ENCODE results near the gene RBM6.

DNA sequence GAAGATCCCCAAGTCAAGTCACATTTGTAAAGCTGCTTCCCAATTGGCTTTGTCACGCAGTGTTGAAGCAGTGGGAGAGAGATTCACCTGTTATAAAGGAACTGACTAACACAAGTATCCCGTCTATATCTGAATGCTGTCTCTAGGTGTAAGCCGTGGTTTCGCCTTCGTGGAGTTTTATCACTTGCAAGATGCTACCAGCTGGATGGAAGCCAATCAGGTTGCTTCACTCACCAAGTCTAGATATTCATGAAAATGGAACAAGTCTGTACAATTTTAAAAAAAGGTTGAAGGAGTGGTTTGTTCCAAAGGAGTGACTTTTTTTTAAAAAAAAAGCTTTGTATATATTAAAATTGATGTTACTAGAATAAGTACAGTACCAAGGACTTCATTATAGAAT is 160.4 kb downstream of the RBM6 start:
- TF ChIP-seq, protein P1, sequence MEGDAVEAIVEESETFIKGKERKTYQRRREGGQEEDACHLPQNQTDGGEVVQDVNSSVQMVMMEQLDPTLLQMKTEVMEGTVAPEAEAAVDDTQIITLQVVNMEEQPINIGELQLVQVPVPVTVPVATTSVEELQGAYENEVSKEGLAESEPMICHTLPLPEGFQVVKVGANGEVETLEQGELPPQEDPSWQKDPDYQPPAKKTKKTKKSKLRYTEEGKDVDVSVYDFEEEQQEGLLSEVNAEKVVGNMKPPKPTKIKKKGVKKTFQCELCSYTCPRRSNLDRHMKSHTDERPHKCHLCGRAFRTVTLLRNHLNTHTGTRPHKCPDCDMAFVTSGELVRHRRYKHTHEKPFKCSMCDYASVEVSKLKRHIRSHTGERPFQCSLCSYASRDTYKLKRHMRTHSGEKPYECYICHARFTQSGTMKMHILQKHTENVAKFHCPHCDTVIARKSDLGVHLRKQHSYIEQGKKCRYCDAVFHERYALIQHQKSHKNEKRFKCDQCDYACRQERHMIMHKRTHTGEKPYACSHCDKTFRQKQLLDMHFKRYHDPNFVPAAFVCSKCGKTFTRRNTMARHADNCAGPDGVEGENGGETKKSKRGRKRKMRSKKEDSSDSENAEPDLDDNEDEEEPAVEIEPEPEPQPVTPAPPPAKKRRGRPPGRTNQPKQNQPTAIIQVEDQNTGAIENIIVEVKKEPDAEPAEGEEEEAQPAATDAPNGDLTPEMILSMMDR (IDR thresholded peaks at IDR 0.05) = no peak
- TF ChIP-seq POLR2AphosphoS5 (IDR thresholded peaks at IDR 0.05) = no peak
- TF ChIP-seq POLR2A (IDR thresholded peaks at IDR 0.05; ENCODE audit: low read depth) = no peak

All from esophagus muscularis mucosa (tissue), 3 donors.